Left lobe of liver (tissue), 2 donors: ENCODE data around the gene METTL8. TPM values are rescaled to one million over a fixed set of nuclear protein-coding genes. Genes with fewer than 3 reads are reported as not detected.

Experiments
- ATAC-seq: fragments of 200-7000 bp; cut with Tn5 transposase; one replicate; pipeline ENCODE4 v1.9.1; 2020; ENCODE audit warnings: mild to moderate bottlenecking, moderate library complexity
- DNase-seq: peaks from one replicate; pipeline ENCODE4 v3.0.0-alpha.2; 2020; ENCODE audit warnings: low spot score
- total RNA-seq: library from RNA; stranded (reverse); gene quantifications from one replicate; pipeline ENCODE4 v1.2.1, GENCODE V29; 2021
- donor health status: DM: no; HTN: no; CAD: no; lungs with moderate emphysema.
- donor health status: DM: no; HTN: yes; CAD: no.

Gene METTL8, protein sequence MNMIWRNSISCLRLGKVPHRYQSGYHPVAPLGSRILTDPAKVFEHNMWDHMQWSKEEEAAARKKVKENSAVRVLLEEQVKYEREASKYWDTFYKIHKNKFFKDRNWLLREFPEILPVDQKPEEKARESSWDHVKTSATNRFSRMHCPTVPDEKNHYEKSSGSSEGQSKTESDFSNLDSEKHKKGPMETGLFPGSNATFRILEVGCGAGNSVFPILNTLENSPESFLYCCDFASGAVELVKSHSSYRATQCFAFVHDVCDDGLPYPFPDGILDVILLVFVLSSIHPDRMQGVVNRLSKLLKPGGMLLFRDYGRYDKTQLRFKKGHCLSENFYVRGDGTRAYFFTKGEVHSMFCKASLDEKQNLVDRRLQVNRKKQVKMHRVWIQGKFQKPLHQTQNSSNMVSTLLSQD
- total RNA-seq = 7.5 TPM

DNA sequence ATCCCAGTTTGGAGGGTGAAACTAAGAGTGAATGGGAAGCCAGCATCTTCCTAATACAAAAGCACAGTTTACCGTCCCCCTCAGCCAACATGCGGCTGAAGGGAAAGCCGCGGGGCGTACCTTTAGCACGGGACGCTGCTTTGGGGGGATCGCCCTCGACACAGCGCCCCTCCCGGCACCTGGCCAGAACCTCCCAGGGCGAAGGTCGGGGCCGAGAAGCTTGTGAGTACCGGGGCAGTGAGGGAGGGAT lies at the start of gene METTL8:
Gene METTL8 (minus strand): TSS at position 228 of the 250 bp plus-strand sequence. CDS start 41,805 bp downstream, outside the sequence.
- no peak for ATAC-seq
- no peak for DNase-seq

DNA sequence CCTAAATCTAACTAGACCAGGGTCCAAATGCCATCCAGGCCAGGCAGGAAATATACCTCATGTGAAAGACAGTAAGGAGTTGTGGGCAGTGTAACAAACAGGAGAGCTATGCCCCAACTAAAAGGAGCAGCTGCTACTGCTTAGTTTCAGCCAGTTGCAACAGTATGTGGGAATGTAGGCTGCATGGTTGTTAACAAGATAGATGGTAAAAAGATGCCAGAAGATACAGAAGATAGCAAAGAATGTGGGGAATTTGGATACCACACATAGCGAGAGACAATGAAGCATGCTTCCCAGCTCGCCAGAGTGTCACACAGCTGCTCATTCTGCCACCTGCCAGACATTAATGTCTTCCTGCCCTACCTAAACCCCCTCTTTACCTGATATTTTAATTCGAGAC lies 49.1 kb upstream of the METTL8 start:
- no peak for DNase-seq

DNA sequence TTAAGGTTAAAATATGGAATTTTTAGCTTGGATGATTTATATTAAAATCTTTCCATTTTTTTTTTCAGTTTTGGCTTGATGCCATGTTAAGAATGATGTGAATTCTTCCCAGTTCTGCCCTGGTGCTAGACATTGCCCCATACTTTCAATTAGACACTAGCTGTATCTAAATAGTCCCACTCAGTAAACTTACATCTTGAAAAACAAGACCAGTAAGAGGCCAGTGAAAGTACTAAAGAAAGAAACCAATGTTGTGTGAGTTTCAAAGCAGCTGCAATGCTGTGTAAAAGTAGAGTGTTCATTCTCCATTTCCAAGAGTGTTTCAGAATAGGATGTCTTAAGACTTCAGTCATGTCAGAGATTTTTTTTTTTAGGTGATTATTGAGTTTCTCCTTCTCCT lies 48.5 kb upstream of the METTL8 start:
- no peak for ATAC-seq

More for the DNA sequence above, 49.1 kb upstream of the METTL8 start:
- no peak for ATAC-seq

DNA sequence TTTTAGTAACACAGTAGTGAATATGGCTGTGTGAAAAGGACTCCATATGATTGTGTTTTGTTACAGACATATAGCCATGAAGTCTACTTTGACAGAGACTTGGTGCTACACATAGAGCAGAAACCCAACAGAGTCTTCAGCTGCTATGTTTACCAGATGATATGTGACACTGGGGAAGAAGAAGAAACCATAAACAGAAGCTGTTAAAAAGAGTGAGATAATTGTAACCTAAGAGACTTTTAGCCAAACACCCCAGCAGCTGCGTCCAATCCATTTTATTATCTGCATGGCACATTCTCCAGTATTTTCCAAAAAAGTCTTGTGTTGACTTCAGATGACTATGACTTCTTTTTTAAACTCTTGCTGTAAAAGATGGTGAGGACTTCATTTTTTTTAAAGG lies 47.1 kb upstream of the METTL8 start:
- DNase-seq = no peak
- ATAC-seq = no peak

More for the DNA sequence above, 48.5 kb upstream of the METTL8 start:
- no peak for DNase-seq

DNA sequence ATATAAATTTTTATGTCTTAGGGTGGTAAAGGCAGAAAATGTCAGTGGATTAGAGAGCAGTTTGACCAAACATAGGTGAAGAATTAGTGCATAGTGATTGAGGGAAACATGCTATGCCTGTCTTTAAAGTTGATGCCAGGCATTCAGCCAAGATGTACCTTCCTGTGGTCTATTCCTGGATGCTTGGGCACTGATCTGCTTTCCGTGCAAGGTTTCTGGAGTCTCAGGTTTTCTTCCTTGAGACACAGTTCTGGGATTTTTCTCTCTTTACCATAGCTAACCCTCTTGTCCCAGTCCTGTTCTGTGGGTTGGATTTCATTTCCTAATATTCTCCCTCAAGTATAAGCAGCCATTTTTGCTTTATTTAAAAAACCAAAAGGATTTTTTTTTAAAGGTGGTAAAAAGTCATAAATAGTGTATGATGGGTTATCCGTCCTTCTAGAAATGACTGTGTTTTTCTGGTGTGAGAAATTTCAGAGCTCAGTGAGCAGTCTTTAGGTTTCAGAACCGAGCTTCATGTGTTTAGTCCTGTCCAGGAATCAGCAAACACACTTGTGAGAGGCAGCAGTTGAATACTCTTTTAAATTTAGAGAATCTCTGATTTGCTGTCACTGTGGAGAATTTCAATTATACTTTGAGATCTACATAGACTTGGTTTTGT lies 45.5 kb upstream of the METTL8 start:
- DNase-seq = no peak
- no peak for ATAC-seq

DNA sequence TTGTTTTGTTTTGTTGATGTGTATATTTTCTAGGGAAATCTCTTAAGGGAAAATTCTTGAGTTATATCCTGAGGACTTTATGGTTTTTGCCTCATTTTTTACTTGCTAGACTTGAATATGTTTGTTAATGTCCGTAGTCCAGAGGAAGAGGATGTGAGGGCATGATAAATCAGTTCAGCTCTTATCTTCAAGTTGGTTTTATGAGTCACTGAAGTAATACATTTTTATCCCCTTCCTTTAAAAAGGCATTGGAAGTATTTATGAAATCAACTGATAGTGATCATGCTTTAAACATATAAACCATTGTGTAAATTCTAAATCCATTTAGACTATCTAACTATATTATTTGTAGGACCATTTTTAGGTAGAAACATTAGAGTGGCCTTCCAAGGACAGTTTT lies 44.6 kb upstream of the METTL8 start:
- ATAC-seq = no peak

DNA sequence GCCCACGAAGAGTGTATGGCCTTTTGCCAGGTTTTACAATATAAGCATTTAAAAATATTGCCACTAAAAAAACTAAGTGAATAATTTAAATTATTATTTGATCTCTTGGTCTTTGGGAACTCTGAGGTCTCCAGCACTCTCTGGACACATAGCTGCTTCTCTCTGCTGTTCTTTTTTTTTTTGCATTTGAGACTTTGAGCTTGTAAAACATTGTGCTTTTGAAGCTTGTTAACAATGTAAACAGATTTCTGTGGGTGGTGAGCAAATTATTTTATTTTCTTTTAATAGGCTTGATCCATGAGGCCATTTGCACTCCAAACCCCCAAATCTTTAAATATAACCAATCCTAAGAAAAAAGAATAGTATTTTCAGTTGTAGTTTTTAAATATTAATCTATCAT lies 42.2 kb upstream of the METTL8 start:
- ATAC-seq = peak; percentile 90
- no peak for DNase-seq

More for the DNA sequence above, 44.6 kb upstream of the METTL8 start:
- DNase-seq = no peak

DNA sequence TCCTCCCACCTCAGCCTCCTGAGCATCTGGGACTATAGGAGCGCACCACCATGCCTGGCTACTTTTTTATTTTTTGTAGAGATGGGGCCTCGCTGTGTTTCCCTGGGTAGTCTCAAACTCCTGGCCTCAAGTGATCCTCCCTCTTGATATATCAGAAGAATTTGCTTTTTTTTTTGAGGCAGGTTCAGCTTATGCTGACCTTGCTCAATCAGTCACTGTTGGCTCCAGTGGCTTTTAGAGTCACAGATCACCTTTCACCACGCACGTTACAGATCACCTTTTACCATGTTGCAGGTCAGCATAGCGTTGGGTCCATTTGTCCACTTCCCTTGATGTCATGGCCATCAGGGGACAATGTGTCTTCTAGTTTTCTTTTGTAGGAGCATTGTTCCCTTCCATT lies 36.3 kb upstream of the METTL8 start:
- no peak for ATAC-seq
- no peak for DNase-seq

DNA sequence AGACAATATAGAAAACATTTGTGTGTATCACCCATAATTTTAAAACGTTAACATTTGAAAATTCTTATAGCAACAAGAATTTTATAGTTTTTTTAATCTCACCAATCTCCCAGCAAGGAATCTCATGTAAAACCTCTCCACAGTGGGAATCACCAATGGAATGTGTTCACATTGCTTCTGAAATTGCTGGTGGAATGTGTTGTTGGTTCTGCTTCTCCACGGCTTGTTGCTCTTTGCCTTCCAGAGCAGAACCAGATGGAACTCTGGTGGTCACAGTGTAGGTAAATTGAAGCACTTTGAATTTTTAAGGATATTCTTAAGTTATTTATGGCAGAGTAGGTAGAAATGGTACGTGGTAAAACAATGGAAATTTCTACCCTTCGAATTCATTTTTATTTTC lies 35.4 kb upstream of the METTL8 start:
- no peak for DNase-seq
- ATAC-seq = no peak

DNA sequence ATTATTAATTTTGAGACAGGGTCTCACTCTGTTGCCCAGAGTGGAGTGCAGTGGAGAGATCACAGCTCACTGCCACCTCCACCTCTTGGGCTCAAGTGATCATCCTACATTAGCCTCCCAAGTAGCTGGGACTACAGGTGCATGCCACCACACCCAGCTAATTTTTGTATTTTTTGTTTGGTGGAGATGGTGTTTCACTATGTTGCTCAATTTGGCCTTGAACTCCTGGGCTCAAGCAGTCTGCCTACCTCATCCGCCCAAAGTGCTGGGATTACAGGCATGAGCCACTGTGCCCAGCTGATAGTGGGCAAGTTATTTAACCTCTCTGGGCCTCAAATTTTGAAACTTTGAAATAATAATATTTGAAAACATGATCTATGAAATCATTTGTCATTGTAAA lies 26.7 kb upstream of the METTL8 start:
- DNase-seq (no peak), ATAC-seq (peak; percentile 40)

DNA sequence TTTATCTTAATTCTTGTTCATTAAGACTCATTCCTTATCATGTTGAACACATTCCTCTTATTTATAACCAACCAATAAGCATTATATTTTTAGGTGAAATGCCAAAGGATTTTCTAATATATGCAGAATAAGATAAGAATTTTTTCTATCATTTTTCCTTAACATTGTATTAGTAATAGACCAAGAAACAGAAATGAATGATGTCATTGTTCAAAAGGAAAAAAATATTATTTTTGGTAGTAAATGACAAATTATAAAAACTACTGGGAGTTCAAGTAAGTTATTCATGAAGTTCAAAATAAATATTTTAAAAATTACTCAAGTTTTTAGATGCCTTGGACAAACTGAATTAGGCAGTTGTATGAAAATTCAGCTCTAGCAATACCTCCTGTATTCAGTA lies 25.7 kb upstream of the METTL8 start:
- no peak for ATAC-seq

DNA sequence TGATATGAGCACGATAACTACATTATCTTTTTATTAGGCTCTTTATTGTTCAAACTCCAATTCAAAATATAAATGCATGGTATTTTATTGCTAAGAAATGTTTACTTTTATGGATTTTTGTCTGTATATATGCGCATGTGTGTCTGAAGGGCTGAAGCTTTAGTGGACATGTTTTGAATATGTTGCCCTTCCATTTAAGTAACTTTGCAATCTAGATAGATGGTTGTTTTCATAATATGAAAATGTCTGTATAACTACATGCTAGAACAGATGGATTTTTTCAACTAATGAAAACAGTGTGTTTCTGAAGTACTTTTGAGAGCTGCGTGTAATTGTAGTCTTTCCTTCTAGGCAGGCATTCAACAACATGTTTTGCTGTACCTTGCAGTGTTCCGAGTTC lies 19.0 kb upstream of the METTL8 start:
- DNase-seq (no peak), ATAC-seq (no peak)

More for the DNA sequence above, 25.7 kb upstream of the METTL8 start:
- no peak for DNase-seq

DNA sequence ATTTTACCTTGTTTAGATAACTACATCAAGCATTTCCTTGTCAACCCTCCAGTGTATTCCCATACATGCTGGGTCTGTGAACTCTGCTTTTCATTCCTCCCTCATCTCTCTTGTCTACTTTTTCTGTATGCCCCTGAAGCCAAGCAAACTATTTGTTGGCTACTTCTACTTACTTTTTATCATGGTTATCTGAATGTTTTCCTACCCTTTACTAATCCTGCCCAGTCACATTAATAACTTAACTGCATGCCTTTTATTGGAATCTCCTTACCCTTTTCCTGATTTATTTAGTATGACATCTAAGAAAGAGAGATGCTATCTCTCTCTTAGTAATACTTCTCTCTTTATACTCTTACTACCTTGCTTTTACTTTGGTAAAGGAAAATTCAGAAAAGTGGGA lies 17.3 kb upstream of the METTL8 start:
- ATAC-seq = no peak
- DNase-seq = no peak

DNA sequence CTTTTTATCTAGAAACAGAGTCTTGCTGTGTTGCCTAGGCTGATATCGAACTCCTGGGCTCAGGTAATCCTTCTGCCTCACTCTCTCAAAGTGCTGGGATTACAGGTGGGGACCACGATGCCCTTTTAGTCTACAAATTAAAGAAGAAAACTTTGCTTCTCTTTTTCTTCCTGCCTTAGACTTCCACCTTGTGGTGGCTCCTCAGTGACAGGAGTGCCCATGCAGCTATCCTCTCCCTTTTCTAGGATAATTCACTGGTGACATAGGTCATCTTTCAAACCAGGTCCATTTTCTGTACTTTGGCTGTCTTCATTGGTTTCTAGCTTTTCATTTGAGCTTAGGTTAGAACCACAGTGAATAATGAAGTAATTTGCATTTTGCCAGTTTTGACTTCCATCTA lies 13.9 kb upstream of the METTL8 start:
- DNase-seq (no peak), ATAC-seq (no peak)

DNA sequence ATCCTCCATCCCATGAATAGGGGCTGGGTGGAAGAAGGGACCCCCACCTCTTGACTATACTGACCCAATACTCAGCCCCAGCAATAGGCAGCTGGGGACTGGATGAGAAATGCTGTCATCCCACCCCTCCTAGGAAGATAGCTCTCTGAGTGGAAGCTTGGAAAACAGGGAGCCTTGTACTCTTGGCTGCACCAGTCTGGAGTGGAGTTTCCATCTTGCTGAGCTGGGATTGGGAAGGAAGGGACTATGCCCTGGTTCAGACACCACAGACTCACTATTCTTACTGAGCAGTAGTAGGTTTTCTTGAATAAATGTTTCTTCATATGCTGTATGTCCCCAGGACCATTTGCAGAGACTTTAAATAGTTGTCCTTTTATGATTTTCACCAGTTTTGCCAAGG lies 7.7 kb upstream of the METTL8 start:
- ATAC-seq (no peak), DNase-seq (no peak)

DNA sequence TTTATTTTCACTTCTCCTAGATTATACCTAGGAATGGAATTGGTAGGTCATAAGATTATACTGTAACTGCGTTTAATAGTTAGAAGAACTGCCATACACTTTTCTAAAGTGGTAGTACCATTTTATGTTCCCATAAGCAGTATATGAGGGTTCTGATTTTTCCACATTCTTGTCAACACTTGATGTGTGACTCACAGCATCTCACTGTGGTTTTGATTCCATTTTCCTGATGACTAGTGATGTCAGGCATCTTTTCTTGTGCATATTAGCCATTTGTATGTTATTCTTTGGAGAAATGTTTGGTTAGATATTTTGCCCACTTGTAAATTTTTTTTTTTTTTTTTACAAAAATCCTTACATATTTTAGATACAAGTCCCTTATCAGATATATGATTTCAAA lies 2.5 kb upstream of the METTL8 start:
- DNase-seq (no peak), ATAC-seq (no peak)

DNA sequence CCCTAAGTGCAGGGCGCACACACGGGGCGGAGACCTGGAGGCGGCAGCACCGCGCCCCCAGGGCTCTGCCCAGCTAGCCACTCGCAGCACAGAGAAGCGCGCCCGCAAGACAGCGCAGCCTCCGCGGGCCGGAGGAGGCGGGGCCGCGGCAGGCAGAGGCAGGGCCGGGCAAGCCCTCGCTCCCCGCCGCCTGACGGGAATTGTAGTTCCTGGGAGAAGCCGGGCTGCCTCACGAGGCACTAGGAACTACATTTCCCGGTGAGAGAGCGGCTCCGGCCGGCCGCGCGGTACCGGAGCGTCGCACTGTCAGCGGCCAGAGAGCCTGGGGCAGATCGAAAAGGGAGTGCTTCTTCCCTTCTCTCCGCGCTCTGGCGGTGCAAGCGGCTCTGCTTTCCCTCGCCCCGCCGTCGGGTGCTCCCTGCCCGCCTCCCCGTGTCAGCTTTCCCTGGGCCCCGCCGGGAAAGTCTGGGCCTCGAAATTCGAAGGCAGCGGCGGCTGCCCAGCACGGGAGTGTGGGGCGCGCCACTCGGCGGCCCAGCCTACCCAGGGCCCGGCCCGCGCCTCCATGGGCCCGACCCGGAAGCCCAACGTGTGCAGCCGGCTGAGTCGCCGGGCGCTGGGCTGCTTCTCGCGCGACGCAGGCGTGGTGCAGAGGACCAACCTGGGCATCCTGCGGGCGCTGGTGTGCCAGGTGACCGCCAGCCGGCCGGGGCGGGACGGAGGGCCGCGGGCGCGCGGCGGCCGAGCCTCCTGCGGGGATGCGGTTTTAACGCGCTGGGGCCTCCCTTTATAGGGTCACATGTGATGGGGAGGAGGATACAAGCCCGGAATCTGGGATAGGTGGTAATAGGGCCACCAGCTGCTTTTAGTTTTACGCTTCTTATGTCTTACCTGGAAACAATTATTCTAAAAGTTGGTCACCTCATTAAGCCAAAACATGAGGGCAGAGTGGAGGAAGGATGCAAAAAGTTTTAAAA lies 511 bp upstream of the METTL8 start, which contains the start of gene DCAF17:
Gene DCAF17 (plus strand): TSS at position 214 of the 977 bp plus-strand sequence. CDS start 352 bp downstream, at position 566.
- ATAC-seq = peak; percentile 93
- peak; percentile 97 for DNase-seq

DNA sequence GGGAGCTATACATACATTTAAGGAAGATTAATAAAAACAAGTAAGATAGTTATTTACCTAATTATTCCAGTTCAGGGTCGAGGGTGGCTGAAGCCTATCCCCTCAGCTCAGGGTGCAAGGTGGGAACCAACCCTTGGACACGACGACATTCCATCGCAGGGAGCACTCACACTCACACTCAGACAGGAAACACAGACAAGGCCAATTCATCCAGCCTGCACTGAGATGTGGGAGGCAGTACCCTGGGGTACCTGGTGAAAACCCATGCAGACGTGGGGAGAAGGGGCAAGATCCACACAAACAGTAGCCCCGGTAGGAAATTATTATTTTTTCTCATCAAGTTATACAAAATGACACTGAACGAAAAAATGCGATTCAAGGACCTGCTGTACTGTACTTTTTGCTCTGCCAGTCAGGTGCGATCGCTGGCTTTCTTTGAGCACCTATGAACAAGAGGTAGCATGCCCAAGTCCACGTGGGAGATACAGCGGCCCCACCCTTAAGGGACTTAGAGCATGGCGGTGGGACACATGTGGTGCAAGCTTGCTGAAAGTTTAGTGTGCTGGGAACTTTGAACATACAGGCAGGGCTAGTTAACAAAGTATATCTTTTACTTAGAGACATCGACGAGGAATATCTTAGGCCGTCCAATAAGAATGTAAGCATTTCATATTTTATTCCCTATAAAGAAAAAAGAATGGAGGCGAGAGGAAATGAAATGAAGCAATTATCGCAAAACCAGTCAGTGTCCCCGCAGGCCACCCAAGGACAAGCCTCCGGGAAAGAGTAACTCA lies 624 bp downstream of the METTL8 start:
- ATAC-seq = no peak
- no peak for DNase-seq

DNA sequence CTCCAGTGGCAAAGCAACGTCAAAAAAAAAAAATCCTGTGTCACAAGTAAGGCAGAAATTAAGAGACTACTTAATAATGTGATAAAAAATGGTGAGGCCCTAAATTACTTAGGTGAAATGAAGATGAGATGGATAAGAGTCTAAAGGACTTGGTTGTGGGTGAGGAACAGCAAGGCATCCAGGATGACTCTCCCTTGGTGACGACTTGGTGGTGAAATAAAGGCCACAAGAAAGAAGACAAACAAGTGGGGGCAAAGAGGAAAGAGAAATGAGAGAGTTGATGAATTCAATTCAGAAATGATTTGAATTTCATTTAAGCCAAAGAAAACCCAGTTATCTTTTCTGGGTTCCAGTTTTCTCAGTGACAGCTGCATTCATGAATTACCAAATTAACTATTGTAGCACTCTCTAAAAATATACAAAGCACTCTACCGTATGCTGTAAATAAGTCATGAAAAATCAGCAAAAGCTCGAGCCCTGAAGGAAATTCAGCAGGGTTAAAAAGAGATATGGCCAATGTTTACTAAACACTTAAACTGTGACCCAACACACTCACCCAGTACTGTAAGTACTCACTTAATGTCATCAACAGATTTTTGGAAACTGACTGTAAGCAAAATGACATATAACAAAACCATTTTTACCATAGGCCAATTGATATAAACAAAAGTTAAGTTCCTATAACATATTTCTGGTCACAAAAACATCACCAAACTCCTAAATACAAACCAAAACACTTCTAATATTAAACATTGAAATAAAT lies 1.4 kb downstream of the METTL8 start:
- DNase-seq = no peak

DNA sequence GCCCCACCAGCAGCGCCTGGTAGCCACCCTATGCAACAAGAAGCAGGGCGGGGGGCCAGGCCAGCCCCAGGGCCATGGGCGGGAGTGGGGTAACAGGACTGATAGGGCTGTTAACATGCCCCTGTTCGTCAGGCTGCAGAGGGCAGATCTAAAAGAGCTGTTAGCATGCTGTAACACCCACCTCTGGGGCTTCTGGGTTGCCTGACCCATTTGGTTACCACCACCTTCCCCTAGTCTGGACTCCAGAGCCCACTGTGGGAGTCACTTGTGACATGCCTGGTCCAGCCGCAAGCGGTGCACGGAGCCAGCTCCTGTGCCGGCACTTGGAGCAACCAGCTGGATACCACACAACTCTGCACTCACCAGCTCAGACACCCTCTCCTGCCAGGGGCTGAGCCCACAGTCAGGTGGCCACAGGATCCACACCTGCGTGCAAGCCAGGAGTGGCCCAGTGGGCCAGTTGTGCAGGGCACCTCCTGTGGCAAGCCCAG lies 2.1 kb downstream of the METTL8 start:
- DNase-seq = no peak
- ATAC-seq = no peak

More for the DNA sequence above, 1.4 kb downstream of the METTL8 start:
- ATAC-seq = no peak
